Neural crest cell (in vitro differentiated cells): ENCODE results near the gene LDLR. TPM values are rescaled to one million over a fixed set of nuclear protein-coding genes. Genes with fewer than 3 reads are reported as not detected.

Experiments used
- DNase-seq: peaks from one replicate; pipeline ENCODE4 v3.0.0; 2021; ENCODE audit warnings: low read depth, mixed read lengths, low spot score
- H3K27ac Mint-ChIP-seq: one replicate; pipeline ENCODE4 v1.8.0; 2021; ENCODE audit warnings: mild to moderate bottlenecking, mixed read lengths; ENCODE audit not compliant: unreplicated experiment
- H3K27me3 Mint-ChIP-seq: 2 replicates; pipeline ENCODE4 v1.8.0; 2021; ENCODE audit warnings: low read depth, mild to moderate bottlenecking, mixed read lengths
- H3K36me3 Mint-ChIP-seq: 2 replicates; pipeline ENCODE4 v1.8.0; 2021; ENCODE audit warnings: low read depth, mild to moderate bottlenecking, mixed read lengths
- H3K4me1 Mint-ChIP-seq: 2 replicates; pipeline ENCODE4 v1.8.0; 2021; ENCODE audit warnings: mixed read lengths
- H3K4me3 Mint-ChIP-seq: one replicate; pipeline ENCODE4 v1.8.0; 2021; ENCODE audit warnings: mild to moderate bottlenecking, mixed read lengths
- H3K9me3 Mint-ChIP-seq: 2 replicates; pipeline ENCODE4 v1.8.0; 2021; ENCODE audit warnings: mixed read lengths
- total RNA-seq: library from RNA; stranded (reverse); gene quantifications from 2 replicates; pipeline ENCODE4 v1.2.1, GENCODE V29; 2021
- TF ChIP-seq, protein P1 (sequence below): fragments of 200-600 bp; sonication (generic); conservative IDR thresholded peaks from 2 replicates; pipeline ENCODE4 v1.5.0; 2021; ENCODE audit warnings: antibody characterized with exemption, mild to moderate bottlenecking

Gene LDLR
- total RNA-seq, 1 donor from 2014 or later: 152 TPM

DNA sequence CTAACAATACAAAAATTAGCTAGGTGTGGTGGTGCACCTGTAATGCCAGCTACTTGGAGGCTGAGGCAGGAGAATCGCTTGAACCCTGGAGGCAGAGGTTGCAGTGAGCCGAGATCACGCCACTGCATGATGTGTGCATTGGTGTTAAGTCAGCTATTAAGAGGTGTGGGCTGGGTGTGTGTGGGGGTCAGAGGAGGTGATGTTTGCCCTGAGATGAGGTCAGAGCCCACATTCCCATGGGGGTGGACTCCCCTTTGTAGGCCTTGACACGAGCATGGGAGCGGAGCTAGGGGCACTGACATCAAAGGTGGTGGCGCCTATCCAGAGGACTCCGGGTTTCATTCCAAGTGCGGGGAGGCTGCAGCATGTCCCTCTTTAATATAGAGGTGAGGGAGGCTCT, 34.6 kb upstream of the LDLR start:
- Mint-ChIP-seq H3K27me3 (no peaks in the 10 kb centered on the region), H3K4me1 (no peaks in the 10 kb centered on the region), H3K36me3 (peaks cover 7% of the 10 kb centered on the region), H3K27ac (peak overlapping the region; percentile 90), H3K9me3 (no peaks in the 10 kb centered on the region), H3K4me3 (peak overlapping the region; percentile 49)
- no peak for DNase-seq
- TF ChIP-seq, protein P1, sequence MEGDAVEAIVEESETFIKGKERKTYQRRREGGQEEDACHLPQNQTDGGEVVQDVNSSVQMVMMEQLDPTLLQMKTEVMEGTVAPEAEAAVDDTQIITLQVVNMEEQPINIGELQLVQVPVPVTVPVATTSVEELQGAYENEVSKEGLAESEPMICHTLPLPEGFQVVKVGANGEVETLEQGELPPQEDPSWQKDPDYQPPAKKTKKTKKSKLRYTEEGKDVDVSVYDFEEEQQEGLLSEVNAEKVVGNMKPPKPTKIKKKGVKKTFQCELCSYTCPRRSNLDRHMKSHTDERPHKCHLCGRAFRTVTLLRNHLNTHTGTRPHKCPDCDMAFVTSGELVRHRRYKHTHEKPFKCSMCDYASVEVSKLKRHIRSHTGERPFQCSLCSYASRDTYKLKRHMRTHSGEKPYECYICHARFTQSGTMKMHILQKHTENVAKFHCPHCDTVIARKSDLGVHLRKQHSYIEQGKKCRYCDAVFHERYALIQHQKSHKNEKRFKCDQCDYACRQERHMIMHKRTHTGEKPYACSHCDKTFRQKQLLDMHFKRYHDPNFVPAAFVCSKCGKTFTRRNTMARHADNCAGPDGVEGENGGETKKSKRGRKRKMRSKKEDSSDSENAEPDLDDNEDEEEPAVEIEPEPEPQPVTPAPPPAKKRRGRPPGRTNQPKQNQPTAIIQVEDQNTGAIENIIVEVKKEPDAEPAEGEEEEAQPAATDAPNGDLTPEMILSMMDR: no peak

DNA sequence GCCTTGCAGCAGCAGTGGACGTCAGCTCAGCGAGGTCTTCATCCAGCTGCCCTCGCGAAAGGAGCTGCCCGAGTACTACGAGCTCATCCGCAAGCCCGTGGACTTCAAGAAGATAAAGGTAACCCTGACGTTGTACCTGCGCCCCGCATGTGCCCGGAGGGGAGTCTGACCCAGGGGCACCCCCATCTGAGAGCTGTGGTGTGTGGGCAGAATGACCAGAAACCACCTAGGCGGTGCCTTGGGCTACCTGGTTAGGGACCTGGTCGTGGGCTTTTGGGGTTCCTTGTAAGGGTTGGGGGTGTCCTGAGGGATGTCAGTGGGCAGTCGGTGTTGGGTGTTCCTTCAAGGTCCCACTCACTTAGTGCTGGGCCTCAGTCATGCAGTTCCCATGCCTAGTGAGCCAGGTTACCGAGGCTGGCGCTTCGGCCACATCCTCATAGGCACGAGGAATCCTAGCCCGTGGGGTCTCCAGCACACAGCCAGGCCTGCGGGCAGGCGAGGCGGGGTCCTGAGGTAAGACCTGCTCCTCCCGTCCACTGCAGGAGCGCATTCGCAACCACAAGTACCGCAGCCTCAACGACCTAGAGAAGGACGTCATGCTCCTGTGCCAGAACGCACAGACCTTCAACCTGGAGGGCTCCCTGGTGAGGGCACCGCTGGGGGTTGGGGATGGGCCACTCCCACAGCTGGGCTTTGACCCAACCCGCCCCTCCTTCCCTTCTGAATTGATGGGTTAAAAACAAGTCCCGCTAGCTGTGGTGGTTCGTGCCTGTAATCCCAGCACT, 30.8 kb upstream of the LDLR start:
- H3K27ac Mint-ChIP-seq: no peak overlapping the region
- DNase-seq: no peak
- H3K27me3 Mint-ChIP-seq: no peaks in the 10 kb centered on the region
- TF ChIP-seq, protein P1: no peak
- peaks cover 15% of the 10 kb centered on the region for H3K36me3 Mint-ChIP-seq
- no peak overlapping the region for H3K4me3 Mint-ChIP-seq
- H3K4me1 Mint-ChIP-seq: no peaks in the 10 kb centered on the region
- no peaks in the 10 kb centered on the region for H3K9me3 Mint-ChIP-seq

DNA sequence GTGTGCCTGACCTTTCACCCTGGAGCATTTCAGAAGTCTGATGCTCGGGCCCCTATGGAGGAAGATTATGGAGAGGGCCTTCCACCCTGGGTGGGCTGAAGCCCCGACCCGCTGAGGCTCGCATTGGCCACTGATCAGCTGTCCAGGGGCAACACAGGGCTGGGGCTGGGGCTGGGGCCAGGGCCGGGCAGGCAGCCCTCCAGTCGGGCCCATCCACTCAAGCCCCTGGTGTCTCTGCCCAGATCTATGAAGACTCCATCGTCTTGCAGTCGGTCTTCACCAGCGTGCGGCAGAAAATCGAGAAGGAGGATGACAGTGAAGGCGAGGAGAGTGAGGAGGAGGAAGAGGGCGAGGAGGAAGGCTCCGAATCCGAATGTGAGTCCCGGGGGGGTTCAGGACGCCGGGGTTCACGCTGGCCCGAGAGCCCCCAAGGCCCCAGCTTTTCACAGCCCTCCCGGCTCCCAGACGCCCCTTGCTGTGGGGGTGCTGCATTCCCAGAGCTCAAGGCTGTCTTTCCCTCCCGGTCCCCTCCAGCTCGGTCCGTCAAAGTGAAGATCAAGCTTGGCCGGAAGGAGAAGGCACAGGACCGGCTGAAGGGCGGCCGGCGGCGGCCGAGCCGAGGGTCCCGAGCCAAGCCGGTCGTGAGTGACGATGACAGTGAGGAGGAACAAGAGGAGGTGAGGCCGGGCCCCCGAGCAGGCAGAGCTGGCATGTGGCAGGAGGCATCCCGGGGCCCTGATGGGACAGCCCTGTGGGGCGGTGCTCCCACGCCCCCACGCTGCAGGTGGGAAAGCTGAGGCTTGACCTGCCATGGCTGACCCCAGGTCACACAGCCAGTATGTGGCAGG, 29.5 kb upstream of the LDLR start:
- Mint-ChIP-seq H3K9me3 (no peaks in the 10 kb centered on the region), H3K4me3 (no peak overlapping the region), H3K4me1 (peaks cover under 1% of the 10 kb centered on the region), H3K27ac (no peak overlapping the region), H3K27me3 (no peaks in the 10 kb centered on the region), H3K36me3 (peaks cover 17% of the 10 kb centered on the region)
- no peak for DNase-seq
- TF ChIP-seq, protein P1: no peak

DNA sequence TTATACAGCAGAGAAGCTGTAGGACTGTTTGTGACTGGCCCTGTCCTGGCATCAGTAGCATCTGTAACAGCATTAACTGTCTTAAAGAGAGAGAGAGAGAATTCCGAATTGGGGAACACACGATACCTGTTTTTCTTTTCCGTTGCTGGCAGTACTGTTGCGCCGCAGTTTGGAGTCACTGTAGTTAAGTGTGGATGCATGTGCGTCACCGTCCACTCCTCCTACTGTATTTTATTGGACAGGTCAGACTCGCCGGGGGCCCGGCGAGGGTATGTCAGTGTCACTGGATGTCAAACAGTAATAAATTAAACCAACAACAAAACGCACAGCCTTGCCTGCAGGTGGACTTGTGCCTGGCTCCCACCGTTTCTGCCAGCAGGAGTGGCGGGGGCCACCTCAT, 27.3 kb upstream of the LDLR start:
- no peak overlapping the region for H3K4me3 Mint-ChIP-seq
- peaks cover 7% of the 10 kb centered on the region for H3K4me1 Mint-ChIP-seq
- TF ChIP-seq, protein P1: no peak
- no peak for DNase-seq
- peaks cover 22% of the 10 kb centered on the region for H3K36me3 Mint-ChIP-seq
- H3K27me3 Mint-ChIP-seq: no peaks in the 10 kb centered on the region
- no peak overlapping the region for H3K27ac Mint-ChIP-seq
- no peaks in the 10 kb centered on the region for H3K9me3 Mint-ChIP-seq

DNA sequence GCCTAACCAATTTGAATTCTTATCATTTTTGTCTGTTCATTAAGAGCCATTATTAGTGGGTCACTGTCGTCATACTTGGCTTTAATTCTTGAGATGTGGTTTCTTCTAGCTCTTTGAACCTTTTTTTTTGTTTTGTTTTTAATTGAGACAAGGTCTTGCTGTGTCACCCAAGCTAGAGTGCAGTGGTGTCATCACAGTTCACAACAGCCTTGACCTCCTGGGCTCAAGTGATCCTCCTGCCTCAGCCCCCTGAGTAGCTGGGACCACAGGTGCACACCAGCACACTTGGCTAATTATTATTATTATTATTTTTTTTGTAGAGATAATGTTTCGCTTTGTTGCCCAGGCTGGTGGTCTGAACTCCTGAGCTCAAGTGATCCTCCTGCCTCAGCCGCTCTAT, 25.8 kb upstream of the LDLR start:
- H3K36me3 Mint-ChIP-seq: peaks cover 31% of the 10 kb centered on the region
- H3K9me3 Mint-ChIP-seq: no peaks in the 10 kb centered on the region
- peaks cover 7% of the 10 kb centered on the region for H3K4me1 Mint-ChIP-seq
- TF ChIP-seq, protein P1: no peak
- H3K27ac Mint-ChIP-seq: no peak overlapping the region
- H3K4me3 Mint-ChIP-seq: no peak overlapping the region
- H3K27me3 Mint-ChIP-seq: no peaks in the 10 kb centered on the region
- DNase-seq: no peak
